Measurements from ENCODE around the gene FAM241A.

GRCh38 chr4:112168719-112169500 is 23.7 kb downstream of the FAM241A start:
- no peak for TF ChIP-seq CTCF (IDR thresholded peaks at IDR 0.05)
- TF ChIP-seq EP300 (IDR thresholded peaks at IDR 0.05): no peak
- TF ChIP-seq KDM1A (IDR thresholded peaks at IDR 0.05; ENCODE audit: low read depth): no peak
- no peak for TF ChIP-seq RAD21 (conservative IDR thresholded peaks at IDR 0.05 in 1 of 2, IDR thresholded peaks at IDR 0.05 in 1 of 2)
- TF ChIP-seq HMGXB4 (CRISPR knock-in tag; IDR thresholded peaks at IDR 0.05; ENCODE audit: borderline replicate concordance): no peak
- no peak for TF ChIP-seq POLR2A (IDR thresholded peaks at IDR 0.05; ENCODE audit: low read length)
- TF ChIP-seq BCL3 (IDR thresholded peaks at IDR 0.05): no peak
- no peak for TF ChIP-seq POLR2AphosphoS2 (conservative IDR thresholded peaks at IDR 0.05; ENCODE audit: low read length)
- no peak for TF ChIP-seq BHLHE40 (IDR thresholded peaks at IDR 0.05; ENCODE audit: low read depth, low read length)
- TF ChIP-seq ELK1 (IDR thresholded peaks at IDR 0.05; ENCODE audit: low read depth, low read length): no peak
- no peak for TF ChIP-seq JUNB (IDR thresholded peaks at IDR 0.05)
- TF ChIP-seq USF2 (IDR thresholded peaks at IDR 0.05): no peak
- TF ChIP-seq CHD4 (IDR thresholded peaks at IDR 0.05; ENCODE audit: borderline replicate concordance): no peak

Data from A549 (cell line).